LNCaP clone FGC (cell line): ENCODE data around the gene SLC7A11.

Experiments
- DNase-seq: peaks from one replicate; pipeline ENCODE4 v3.0.0-alpha.2; 2011; ENCODE audit warnings: low read depth
- H3K4me3 ChIP-seq: 2 replicates; pipeline ENCODE4 v1.5.1; 2011; ENCODE audit warnings: mild to moderate bottlenecking, low read depth, low read length, control low read depth
- TF ChIP-seq, protein P1 (sequence below): IDR thresholded peaks from 2 replicates; pipeline ENCODE4 v1.5.1; 2012; ENCODE audit warnings: mild to moderate bottlenecking; ENCODE audit not compliant: control insufficient read depth, insufficient read depth; ENCODE audit errors: extremely low read depth

The SLC7A11 gene

DNA sequence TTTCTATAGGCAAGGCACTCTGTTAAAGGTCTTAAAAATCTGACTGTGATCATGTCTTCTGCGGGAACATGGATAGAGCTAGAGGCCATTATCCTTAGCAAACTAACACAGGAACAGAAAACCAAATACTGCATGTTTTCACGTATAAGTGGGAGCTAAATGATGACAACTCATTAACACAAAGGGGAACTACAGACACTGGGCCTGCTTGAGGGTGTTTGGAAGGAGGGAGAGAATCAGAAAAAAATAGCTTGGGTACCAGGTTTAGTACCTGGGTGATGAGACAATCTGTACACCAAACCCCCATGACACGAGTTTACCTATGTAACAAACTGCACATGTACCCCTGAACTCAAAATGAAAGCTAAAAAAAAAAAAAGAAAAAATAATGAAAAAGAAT is 12.1 kb downstream of the SLC7A11 start:
- H3K4me3 ChIP-seq, result no peak overlapping the region
- TF ChIP-seq, protein P1, sequence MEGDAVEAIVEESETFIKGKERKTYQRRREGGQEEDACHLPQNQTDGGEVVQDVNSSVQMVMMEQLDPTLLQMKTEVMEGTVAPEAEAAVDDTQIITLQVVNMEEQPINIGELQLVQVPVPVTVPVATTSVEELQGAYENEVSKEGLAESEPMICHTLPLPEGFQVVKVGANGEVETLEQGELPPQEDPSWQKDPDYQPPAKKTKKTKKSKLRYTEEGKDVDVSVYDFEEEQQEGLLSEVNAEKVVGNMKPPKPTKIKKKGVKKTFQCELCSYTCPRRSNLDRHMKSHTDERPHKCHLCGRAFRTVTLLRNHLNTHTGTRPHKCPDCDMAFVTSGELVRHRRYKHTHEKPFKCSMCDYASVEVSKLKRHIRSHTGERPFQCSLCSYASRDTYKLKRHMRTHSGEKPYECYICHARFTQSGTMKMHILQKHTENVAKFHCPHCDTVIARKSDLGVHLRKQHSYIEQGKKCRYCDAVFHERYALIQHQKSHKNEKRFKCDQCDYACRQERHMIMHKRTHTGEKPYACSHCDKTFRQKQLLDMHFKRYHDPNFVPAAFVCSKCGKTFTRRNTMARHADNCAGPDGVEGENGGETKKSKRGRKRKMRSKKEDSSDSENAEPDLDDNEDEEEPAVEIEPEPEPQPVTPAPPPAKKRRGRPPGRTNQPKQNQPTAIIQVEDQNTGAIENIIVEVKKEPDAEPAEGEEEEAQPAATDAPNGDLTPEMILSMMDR, result no peak
- DNase-seq, result no peak

DNA sequence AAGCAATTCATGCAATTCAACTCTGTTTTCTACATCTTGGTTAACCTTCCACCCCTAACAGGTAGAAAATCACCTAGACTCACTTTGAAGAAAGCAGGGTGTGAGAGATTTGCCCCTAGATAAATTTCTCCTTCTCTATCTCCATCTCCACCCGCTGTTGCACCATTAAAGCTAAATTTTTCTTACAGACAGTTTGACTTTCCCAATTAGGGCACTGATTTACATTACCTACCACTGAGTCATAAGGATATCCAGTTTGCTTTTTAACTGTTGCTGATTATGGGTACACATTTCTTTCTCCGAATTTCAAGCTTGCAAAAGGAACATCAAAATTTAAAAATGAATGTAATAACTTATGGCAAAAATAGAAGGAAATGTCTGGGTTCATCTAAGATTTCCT is 13.0 kb downstream of the SLC7A11 start:
- DNase-seq, result no peak

DNA sequence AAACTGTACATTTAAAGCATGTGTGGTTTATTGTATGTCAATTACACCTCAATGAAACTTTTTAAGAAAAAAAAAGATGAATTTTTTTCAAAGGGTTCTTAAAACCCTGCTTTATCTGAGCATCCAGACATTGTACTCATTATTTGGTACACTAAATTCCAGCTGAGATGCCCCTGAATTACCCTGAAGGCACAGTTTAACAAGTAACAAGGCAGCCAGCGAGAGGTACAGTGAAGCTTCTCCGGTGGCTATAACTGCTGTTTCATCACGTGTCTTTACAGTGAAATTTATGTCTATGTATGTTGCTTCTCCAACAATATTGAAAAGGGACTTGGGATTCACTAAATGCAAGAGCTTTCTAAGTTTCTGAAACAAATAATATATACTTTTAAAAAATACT is 15.8 kb downstream of the SLC7A11 start:
- DNase-seq, result no peak
- H3K4me3 ChIP-seq, result no peak overlapping the region
- TF ChIP-seq, protein P1, result no peak

More for the DNA sequence above, 13.0 kb downstream of the SLC7A11 start:
- H3K4me3 ChIP-seq, result no peak overlapping the region
- TF ChIP-seq, protein P1, result no peak

DNA sequence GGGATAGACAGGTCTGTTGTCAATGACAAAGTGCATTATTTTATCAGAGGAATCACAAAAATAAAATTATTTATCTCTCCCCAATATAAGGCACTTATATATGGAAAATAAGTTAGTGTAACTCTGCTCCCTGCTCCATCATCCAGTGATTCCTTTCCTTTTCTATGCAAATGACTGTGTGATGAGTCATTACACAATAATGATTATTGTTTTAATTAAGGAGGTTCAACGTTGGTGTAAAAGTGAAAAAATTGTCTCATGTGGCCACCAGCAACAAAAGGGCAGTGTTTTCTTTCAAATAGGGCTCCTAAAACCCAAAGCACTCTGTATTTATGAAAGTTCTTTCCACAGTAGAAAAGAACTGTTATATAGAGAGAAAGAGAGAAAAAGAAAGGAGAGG is 16.7 kb downstream of the SLC7A11 start:
- H3K4me3 ChIP-seq, result no peak overlapping the region
- DNase-seq, result no peak
- TF ChIP-seq, protein P1, result no peak

DNA sequence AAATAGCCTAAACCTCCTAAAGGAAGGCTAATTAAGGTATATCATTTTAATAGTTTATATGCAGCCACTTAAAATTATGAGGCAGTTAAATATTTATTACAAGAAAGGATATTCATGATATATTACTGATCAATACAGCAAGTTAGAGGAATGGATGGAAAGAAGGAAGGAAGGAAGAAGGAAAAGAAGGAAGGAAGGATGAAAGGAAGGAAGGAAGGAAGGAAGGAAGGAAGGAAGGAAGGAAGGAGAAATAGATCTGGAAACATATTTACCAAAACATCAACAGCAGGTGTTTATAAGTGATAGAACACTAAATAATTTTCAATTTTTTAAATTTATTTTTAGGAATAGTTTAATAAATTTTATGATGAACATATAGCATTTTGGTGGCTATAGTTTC is 17.5 kb downstream of the SLC7A11 start:
- no peak for DNase-seq
- TF ChIP-seq, protein P1, result no peak
- H3K4me3 ChIP-seq, result no peak overlapping the region

DNA sequence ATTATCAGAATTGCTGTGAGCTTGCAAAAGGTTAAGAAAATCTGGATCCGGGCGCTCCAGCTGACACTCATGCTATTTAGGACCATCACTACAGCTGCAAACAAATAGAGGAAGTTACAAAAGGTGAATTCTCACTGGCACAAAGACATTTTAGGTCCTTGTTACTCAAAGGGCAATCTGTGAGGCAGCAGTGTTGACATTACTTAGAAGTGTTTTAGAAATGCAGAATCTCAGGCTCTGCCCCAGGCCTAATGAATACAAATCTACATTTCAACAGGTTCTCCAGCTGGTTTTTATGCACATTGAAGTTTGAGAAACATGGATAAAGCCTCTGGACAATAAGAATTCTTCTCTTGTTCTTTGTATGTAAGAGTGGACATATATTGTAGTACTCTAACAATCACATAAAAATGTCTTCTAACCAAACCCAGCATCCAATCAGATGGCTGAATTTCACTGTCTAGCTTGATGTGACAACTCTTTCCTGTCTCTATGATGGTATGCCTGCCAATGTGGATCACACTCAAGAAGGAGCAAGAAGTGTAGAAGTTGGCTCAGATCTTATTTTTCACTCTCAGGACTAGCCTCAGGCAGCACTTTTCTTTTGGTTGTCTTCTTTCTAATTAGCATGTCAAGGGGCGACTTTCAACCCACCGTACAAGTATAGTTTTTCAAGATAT is 18.8 kb downstream of the SLC7A11 start:
- TF ChIP-seq, protein P1, result no peak
- DNase-seq, result no peak
- no peak overlapping the region for H3K4me3 ChIP-seq

DNA sequence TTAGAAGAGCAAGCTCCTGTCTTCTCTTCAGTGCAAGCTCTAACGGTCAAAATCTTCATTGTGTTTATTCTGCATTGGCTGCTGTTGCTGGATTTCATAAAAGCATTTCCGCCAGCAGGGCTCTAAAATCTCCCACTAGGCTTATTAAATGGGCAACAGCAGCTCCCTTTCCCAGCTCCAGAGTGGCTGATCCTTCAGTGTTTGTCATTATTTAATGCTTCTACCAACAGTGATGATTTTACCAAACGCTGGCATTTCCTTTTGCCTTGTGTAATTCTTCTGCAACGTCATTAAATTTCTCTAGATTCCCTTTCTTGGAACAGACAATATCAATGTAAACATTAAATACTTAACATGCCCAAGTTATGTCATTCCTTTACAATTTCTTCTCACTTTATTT is 20.1 kb downstream of the SLC7A11 start:
- no peak overlapping the region for H3K4me3 ChIP-seq
- peak; percentile 71 for DNase-seq
- TF ChIP-seq, protein P1, result no peak
